C4-2B (cell line): ENCODE data around the gene NOP14.

Experiments
- CTCF ChIP-seq: fragments of 450-650 bp; conservative IDR thresholded peaks from 2 replicates; pipeline ENCODE4 v1.5.1; 2017; ENCODE audit warnings: mild to moderate bottlenecking
- ZFX ChIP-seq: fragments of 450-650 bp; IDR thresholded peaks from 2 replicates; pipeline ENCODE4 v1.6.1; 2017

GRCh38 chr4:2944586-2945526 lies 18.4 kb downstream of the NOP14 start:
- TF ChIP-seq CTCF (no peak), ZFX (no peak)
